HCT116 (cell line): ENCODE data around the gene TAB3. TPM values are rescaled to one million over a fixed set of nuclear protein-coding genes. Genes with fewer than 3 reads are reported as not detected.

Experiments
- ATAC-seq: fragments of 200-7000 bp; cut with Tn5 transposase; 2 replicates; pipeline ENCODE4 v1.9.1; 2020; ENCODE audit warnings: mild to moderate bottlenecking, moderate library complexity
- BruUV-seq: library from RNA; stranded (reverse); fragments of 400-500 nt; replicated peaks from 2 replicates; lab custom pipeline; 2021; lab: Mats Ljungman, UMichigan
- CTCF ChIA-PET: fragments of 300-600 bp; sonication (Branson Sonifier 250); formaldehyde crosslinking; loops from one replicate; lab custom pipeline; 2021; ENCODE audit warnings: antibody characterized with exemption; lab: Charles Lee
- POLR2A ChIA-PET: fragments of 300-600, 350-600 bp; sonication (Branson Sonifier 250); formaldehyde crosslinking; loops from one replicate; lab custom pipeline; 2021; ENCODE audit warnings: antibody characterized with exemption; lab: Charles Lee
- RAD21 ChIA-PET, 2 experiments: fragments of 300-600 bp; sonication (Branson Sonifier 250); formaldehyde crosslinking; loops; one replicate each; lab custom pipeline; 2023; ENCODE audit warnings: low total read pairs in 2 of 2; ENCODE audit not compliant: uncharacterized antibody in 2 of 2, unreplicated experiment in 2 of 2, low non-redundant PET in 1 of 2; lab: Charles Lee
- DNase-seq: peaks from one replicate; pipeline ENCODE4 v3.0.0-alpha.2; 2010; ENCODE audit warnings: low read depth, low spot score
- H2AFZ ChIP-seq: fragments of 200-600 bp; shearing (Covaris generic), sonication (generic); 2 replicates; pipeline ENCODE4 v1.6.1; 2017; ENCODE audit warnings: low read depth, mixed run types, mixed read lengths, antibody characterized with exemption, low read length; ENCODE audit not compliant: poor library complexity, severe bottlenecking
- H3K27ac ChIP-seq: 2 replicates; pipeline ENCODE4 v1.5.1; 2012; ENCODE audit warnings: low read depth, low read length
- H3K27me3 ChIP-seq: fragments of 200-600 bp; sonication (generic); 2 replicates; pipeline ENCODE4 v1.6.1; 2016; ENCODE audit warnings: mixed run types, low read length, mixed read lengths; ENCODE audit not compliant: insufficient read depth
- H3K36me3 ChIP-seq, 2 experiments: fragments of 200-500 bp in 1 of 2; fragments of 200-600 bp in 1 of 2; sonication (Bioruptor generic) in 1 of 2; sonication (generic) in 1 of 2; 2 replicates each; pipeline versions ENCODE4 v1.5.1 to v1.6.1; 2014 to 2016; ENCODE audit warnings: low read length in 2 of 2, inconsistent platforms in 1 of 2, mixed read lengths in 1 of 2, mixed run types in 1 of 2; ENCODE audit not compliant: insufficient read depth in 2 of 2, control insufficient read depth in 1 of 2
- H3K4me1 ChIP-seq, 2 experiments: fragments of 200-600 bp in 1 of 2; sonication (generic) in 1 of 2; 2 replicates each; pipeline versions ENCODE4 v1.5.1 to v1.6.1; 2012 to 2017; ENCODE audit warnings: low read length in 2 of 2, inconsistent platforms in 1 of 2, mild to moderate bottlenecking in 1 of 2, mixed read lengths in 1 of 2, mixed run types in 1 of 2, moderate library complexity in 1 of 2; ENCODE audit not compliant: insufficient read depth in 2 of 2, control insufficient read depth in 1 of 2
- H3K4me2 ChIP-seq: fragments of 200-600 bp; sonication (generic); 2 replicates; pipeline ENCODE4 v1.6.1; 2017; ENCODE audit warnings: mixed run types, low read length, mixed read lengths
- H3K4me3 ChIP-seq, 2 experiments: fragments of 200-600 bp in 1 of 2; sonication (generic) in 1 of 2; replicated peaks in 1 of 2; 2 replicates each; pipeline ENCODE4 v1.5.1; 2011 to 2016; ENCODE audit warnings: low read length in 2 of 2, control low read depth in 1 of 2, low read depth in 1 of 2, mild to moderate bottlenecking in 1 of 2, mixed read lengths in 1 of 2, mixed run types in 1 of 2
- H3K79me2 ChIP-seq: fragments of 200-600 bp; sonication (generic); 2 replicates; pipeline ENCODE4 v1.6.1; 2017; ENCODE audit warnings: mild to moderate bottlenecking, mixed run types, low read length, moderate library complexity, mixed read lengths; ENCODE audit not compliant: insufficient read depth
- H3K9ac ChIP-seq: fragments of 200-600 bp; sonication (generic); 2 replicates; pipeline ENCODE4 v1.6.1; 2016; ENCODE audit warnings: low read length, mixed read lengths
- H3K9me2 ChIP-seq: fragments of 200-600 bp; sonication (generic), shearing (Covaris generic); 2 replicates; pipeline ENCODE4 v1.6.1; 2017; ENCODE audit warnings: mixed run types, mild to moderate bottlenecking, moderate library complexity; ENCODE audit not compliant: insufficient read depth
- H3K9me3 ChIP-seq, 2 experiments: fragments of 200-500 bp in 1 of 2; fragments of 200-600 bp in 1 of 2; sonication (Bioruptor generic) in 1 of 2; sonication (generic) in 1 of 2; 2 replicates each; pipeline ENCODE4 v1.6.1; 2014 to 2017; ENCODE audit warnings: low read length in 2 of 2, mixed read lengths in 2 of 2, inconsistent platforms in 1 of 2, low read depth in 1 of 2, mild to moderate bottlenecking in 1 of 2, mixed run types in 1 of 2, moderate library complexity in 1 of 2; ENCODE audit not compliant: control insufficient read depth in 1 of 2, insufficient read depth in 1 of 2
- H4K20me1 ChIP-seq: fragments of 200-600 bp; sonication (generic), shearing (Covaris generic); 2 replicates; pipeline ENCODE4 v1.6.1; 2017; ENCODE audit warnings: mixed run types, mild to moderate bottlenecking, moderate library complexity; ENCODE audit not compliant: insufficient read depth
- CEBPB ChIP-seq: IDR thresholded peaks from 2 replicates; pipeline ENCODE4 v1.6.1; 2012; ENCODE audit warnings: low read depth
- CTCF ChIP-seq, 3 experiments: fragments of 200-600 bp in 1 of 3; sonication (generic) in 1 of 3; IDR thresholded peaks in 2 of 3; conservative IDR thresholded peaks in 1 of 3; 2 replicates each; pipeline ENCODE4 v1.5.1; 2012 to 2017; ENCODE audit warnings: low read depth in 2 of 3, low read length in 2 of 3, antibody characterized with exemption in 1 of 3, borderline replicate concordance in 1 of 3, control low read depth in 1 of 3, mild to moderate bottlenecking in 1 of 3, mixed read lengths in 1 of 3, mixed run types in 1 of 3, moderate library complexity in 1 of 3; ENCODE audit not compliant: insufficient read depth in 1 of 3
- EGR1 ChIP-seq: IDR thresholded peaks from 2 replicates; pipeline ENCODE4 v1.6.1; 2012; ENCODE audit warnings: low read depth
- ELF1 ChIP-seq: IDR thresholded peaks from 2 replicates; pipeline ENCODE4 v1.6.1; 2012; ENCODE audit warnings: low read depth, borderline replicate concordance
- EZH2phosphoT487 ChIP-seq: fragments of 200-600 bp; IDR thresholded peaks from 2 replicates; pipeline ENCODE4 v1.6.1; 2018; ENCODE audit warnings: antibody characterized with exemption, borderline replicate concordance
- FOSL1 ChIP-seq: IDR thresholded peaks from 2 replicates; pipeline ENCODE4 v1.6.1; 2012; ENCODE audit warnings: low read depth
- POLR2A ChIP-seq: IDR thresholded peaks from 2 replicates; pipeline ENCODE4 v1.7.0; 2011; ENCODE audit warnings: borderline replicate concordance; ENCODE audit not compliant: insufficient read depth, insufficient read length; ENCODE audit errors: extremely low read depth
- RAD21 ChIP-seq: IDR thresholded peaks from 2 replicates; pipeline ENCODE4 v1.6.1; 2012; ENCODE audit warnings: low read depth, mild to moderate bottlenecking
- ZNF274 ChIP-seq: fragments of 200-500 bp; sonication (Bioruptor generic); IDR thresholded peaks from 2 replicates; pipeline ENCODE4 v1.6.1; 2014; ENCODE audit warnings: mild to moderate bottlenecking, low read depth, low read length, inconsistent platforms
- intact Hi-C: fragments of 100-400 bp; cut with micrococcal nuclease; formaldehyde crosslinking; loops from 2 replicates; pipeline ENCODE4 v1.10.0; 2022
- total RNA-seq: library from RNA; stranded (reverse); gene quantifications from one replicate; pipeline ENCODE4 v1.2.1, GENCODE V29; 2021; ENCODE audit not compliant: unreplicated experiment
- TF ChIP-seq, protein P1 (sequence below): IDR thresholded peaks from 2 replicates; pipeline ENCODE4 v1.6.1; 2012

The TAB3 gene
- total RNA-seq, 1 experiment from 2014 or later = 11.2 TPM

- Histone ChIP-seq H3K79me2 (no peaks in the 10 kb centered on the region), H3K4me1 (peaks cover 0 to 22% of the 10 kb centered on the region in 2 experiments; a peak in 1 of 4 replicates), H3K4me2 (no peak overlapping the region), H3K9ac (no peak overlapping the region), H3K9me2 (no peaks in the 10 kb centered on the region)
- ATAC-seq (no peak), DNase-seq (no peak)
- no TSS peak for BruUV-seq
- no peak for TF ChIP-seq CTCF (IDR thresholded peaks at IDR 0.05 in 2 of 3, conservative IDR thresholded peaks at IDR 0.05 in 1 of 3; ENCODE audit: borderline replicate concordance in 1 of 3, insufficient read depth in 1 of 3, low read depth in 2 of 3, low read length in 2 of 3)
- TF ChIP-seq EGR1 = no peak
- TF ChIP-seq, protein P1, sequence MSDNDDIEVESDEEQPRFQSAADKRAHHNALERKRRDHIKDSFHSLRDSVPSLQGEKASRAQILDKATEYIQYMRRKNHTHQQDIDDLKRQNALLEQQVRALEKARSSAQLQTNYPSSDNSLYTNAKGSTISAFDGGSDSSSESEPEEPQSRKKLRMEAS = no peak
- TF ChIP-seq RAD21 = no peak
- no peak for TF ChIP-seq FOSL1
- no peak for TF ChIP-seq ELF1
- no peak for TF ChIP-seq POLR2A
- no peak for TF ChIP-seq CEBPB
- no peak for TF ChIP-seq ZNF274
- no peak for TF ChIP-seq EZH2phosphoT487
- TF ChIP-seq, all 23 proteins: peak for 0
- ChIA-PET CTCF (no interaction called here), RAD21 (no interaction called here), POLR2A (no interaction called here)
- Histone ChIP-seq H2AFZ (no peak overlapping the region), H3K27ac (no peak overlapping the region), H3K4me3 (no peak overlapping the region), H3K36me3 (no peaks in the 10 kb centered on the region), H4K20me1 (no peaks in the 10 kb centered on the region), H3K9me3 (no peaks in the 10 kb centered on the region), H3K27me3 (no peaks in the 10 kb centered on the region)
- intact Hi-C loops = no loop called here
These were observed 15.1 kb upstream of the TAB3 start for GRCh38 chrX:30904186-30904585.
